UCSD-AML1 (cell line): ENCODE data around the gene MINDY4B.
"Not testable (repeated sequence)": the region's sequence is repeated elsewhere in the genome, so short reads cannot be mapped to it uniquely, and the experiment has no call there.

Source experiments
- DNase-seq: peaks from one replicate; lab custom pipeline; 2025; ENCODE audit not compliant: unreplicated experiment; lab: John Stamatoyannopoulos, UW

Gene MINDY4B

DNA sequence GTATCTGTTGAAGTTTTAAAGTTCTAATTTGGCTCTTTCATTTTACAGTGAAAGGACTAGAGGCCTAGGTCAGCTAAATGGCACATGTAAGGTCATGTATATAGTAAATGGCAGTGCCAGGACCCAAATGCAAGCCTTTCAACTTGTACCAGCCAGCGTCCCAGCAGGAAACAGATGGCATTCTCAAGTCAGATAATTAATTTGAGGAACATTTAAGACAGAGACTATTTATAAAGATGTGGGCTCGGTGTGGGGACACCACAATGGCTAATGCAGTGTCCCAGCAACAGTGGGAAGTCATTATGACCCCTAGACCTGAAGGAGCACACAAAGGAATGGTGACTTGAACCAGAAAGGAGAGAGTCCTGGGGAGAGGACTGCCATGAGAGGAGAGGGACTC lies 6.1 kb downstream of the MINDY4B start:
- no peak for DNase-seq

DNA sequence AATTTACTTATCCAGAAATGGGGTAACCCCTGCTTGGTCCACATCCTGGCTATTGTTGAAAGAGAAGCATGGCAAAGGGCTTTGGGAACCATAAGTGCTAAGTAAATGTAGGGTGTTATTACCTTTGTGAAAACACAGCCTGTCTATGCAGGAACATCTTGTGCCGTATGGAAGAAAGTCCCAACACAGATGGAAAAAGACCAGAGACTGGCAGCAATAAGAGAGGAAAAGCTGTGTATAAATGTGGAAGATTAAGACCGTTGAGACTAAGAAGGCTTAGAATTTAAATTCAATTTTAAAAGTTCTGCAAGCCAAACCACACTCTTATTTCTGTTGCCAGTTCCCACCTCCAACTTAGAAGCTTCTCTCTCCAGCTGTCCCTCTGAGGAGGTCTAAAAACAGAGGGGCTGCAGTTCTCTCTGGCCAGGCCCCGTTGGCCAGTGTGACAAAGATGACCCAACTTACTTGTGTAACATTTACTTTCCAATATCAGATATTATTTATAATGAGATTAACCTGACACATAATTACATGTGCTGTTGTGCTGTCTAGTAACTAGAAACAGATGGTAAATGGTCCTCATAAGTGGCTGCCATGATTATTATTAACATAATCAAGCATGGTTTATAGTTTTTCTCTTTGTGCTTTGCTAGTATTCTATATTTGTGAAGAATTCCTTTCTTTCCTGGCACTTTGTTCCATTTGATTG lies 7.0 kb downstream of the MINDY4B start:
- no peak for DNase-seq

GRCh38 chr3:150897592-150897991 lies 7.6 kb downstream of the MINDY4B start:
- no peak for DNase-seq

DNA sequence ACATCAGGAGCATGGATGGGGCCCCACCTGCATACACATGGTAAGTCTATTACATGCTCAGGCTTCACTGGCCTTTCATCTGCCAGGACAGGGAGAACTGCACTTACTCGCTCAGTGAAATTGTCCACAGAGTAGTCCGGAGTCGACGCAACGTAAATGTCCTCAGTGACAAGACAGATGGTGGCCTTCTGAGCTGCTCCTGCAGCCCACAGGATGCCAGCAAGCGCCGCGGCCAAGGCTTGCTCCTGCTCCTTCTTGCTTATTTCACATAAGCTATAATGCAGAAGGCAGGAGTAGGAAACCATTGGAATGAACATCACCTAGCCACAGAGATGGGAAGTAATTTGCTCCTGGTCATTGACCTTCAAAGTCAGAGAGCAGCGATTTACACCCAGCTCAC lies 14.4 kb downstream of the MINDY4B start:
- DNase-seq, result no peak

GRCh38 chr3:150890295-150890694 lies 14.9 kb downstream of the MINDY4B start:
- no peak for DNase-seq

- DNase-seq, result no peak
Measured at GRCh38 chr3:150889106-150889505, 16.1 kb downstream of the MINDY4B start.

- DNase-seq, result no peak
Measured at GRCh38 chr3:150887031-150887430, 18.2 kb downstream of the MINDY4B start.

DNA sequence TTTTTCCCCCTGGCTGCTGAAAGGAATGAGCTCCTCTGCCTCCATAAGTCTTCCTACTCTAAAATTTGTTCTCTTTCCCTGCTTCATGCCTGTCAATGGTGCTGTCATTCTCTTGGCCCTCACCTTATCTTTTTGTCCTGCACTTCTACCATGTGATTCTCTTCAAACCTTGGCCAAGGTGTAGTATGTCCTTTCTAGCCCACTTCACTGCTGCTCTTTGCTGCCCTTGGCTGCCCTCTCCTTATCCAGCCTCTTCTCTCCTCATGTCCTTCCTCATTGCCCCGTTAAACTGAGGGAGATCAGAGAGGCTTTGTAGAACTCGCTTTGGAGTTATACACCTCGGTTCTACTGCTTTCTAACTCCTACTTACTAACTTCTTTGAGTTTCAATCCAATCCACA lies 19.7 kb downstream of the MINDY4B start:
- DNase-seq, result no peak

DNA sequence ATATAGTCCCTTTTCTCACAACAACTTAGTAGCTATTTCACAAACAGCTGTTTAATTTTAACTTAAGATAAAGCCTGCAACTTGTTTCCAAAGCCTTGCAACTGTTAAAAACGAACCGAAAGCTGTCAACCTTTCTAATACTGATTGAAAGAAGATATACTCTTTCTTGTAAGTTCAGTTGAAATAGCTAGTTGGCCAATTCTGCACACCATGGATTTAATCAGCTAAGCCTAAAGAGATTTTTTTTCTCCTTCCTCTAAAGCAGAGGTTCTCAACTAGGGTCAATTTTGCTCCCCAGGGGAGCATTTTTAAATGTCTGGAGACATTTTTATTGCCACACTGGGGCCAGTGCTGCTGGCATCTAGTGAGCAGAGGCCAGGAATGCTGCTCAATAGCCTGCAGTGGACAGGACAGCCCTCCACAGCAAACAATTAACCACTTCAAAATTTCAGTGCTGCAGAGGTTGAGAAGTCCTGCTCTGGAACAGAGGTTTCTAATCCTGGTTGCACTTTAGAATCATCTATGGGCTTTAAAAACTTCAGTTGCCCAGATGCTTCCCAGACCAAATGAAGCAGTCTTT lies 26.2 kb downstream of the MINDY4B start:
- no peak for DNase-seq

DNA sequence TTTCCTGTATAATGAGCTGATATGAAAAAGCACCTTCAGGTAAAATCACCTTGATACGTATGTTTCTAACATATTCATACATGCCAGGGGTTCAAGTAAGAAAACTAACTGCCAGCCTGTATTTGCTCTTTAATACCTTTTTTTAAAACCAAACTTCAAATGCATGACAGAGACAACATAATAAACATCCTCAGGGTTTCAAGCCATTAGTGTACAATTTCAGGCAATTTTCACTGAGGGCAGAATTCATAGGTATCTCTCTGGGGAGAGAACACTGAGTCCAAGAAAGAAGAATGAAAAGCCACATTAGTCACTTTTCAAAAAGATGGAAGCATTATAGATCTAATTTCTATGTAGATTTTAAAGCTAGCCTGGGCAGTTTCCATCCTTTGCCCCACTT lies 26.9 kb downstream of the MINDY4B start:
- no peak for DNase-seq

- no peak for DNase-seq
Measured at GRCh38 chr3:150877303-150877702, 27.9 kb downstream of the MINDY4B start.

DNA sequence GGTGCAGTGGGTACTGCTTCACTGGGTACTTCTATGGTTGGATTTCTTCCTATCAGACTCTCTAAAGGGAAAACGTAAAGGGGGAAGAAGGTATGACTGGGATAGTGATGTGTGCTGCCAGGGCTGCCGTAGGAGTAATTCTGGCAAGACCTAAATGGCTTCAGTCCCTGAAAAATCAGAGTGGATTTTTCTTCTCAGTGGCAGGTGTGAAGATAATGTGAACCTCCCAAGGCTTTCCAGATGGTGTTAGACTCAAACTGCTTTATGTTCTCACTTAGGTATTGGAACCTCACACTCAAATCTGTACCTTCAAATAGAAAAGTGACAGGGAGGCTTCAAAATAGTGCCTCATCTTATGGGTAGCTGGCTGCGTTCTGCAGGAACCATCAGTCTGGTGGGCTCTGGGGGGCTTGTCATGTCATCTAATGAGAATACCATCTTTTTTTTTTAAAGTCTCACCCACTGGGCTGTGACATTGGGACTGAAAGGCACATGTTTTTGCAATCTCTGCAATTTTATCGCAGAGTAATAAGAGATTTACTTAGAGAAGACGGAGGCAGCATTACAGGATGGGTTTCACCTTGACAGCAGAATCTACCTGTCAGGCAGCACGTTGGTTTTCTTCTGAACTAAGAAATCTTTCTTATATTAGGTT lies 28.5 kb downstream of the MINDY4B start:
- DNase-seq, result no peak

GRCh38 chr3:150875548-150875947 lies 29.7 kb downstream of the MINDY4B start:
- no peak for DNase-seq

GRCh38 chr3:150874666-150875219 lies 30.5 kb downstream of the MINDY4B start:
- DNase-seq, result no peak

GRCh38 chr3:150871192-150871591 lies 34.0 kb downstream of the MINDY4B start:
- DNase-seq, result no peak

- DNase-seq, result no peak
Measured at GRCh38 chr3:150870406-150870805, 34.8 kb downstream of the MINDY4B start.

GRCh38 chr3:150868282-150868681 lies 37.0 kb downstream of the MINDY4B start:
- no peak for DNase-seq

DNA sequence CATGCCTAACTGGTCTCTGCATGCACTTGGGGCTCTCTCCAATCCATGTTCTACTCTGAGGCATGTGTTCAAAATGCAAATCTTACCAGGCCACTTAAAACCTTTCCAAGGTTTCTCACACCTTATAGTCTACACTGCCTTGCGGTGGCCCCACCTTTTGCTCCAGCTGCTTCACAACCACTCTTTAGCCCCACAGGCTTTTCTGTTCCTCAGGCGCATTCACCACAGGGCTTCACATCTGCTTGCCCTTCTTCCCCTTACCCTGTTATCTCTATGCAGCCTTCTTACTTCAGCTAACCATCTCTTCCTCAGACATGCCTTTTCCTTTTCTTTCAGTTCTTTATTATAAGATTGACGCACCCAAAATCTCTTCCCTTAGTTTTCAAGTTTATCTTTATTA lies 37.8 kb downstream of the MINDY4B start:
- DNase-seq, result no peak

GRCh38 chr3:150863921-150864320 lies 41.3 kb downstream of the MINDY4B start:
- not testable (repeated sequence) for DNase-seq

DNA sequence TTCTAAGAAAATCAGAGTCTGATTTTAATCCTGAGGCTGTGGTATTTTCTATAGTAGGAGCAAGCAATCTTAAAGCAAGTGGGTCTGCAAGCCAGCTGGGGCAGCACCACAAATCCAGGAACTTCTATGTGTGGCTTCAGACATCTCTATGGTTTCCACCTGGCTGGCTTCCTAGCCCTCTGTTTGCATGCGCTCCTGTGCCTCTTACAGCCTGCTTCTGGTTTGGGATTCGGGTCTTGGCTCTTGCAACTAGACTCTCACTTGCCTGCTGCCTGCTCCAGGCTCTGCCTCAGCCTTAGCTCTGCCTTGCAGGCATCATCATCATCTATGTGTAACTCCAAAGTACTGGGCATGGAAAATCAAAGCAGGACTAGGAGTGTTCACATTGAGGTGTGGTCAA lies 43.4 kb downstream of the MINDY4B start:
- no peak for DNase-seq

- not testable (repeated sequence) for DNase-seq
Measured at GRCh38 chr3:150857936-150858335, 47.3 kb downstream of the MINDY4B start.

DNA sequence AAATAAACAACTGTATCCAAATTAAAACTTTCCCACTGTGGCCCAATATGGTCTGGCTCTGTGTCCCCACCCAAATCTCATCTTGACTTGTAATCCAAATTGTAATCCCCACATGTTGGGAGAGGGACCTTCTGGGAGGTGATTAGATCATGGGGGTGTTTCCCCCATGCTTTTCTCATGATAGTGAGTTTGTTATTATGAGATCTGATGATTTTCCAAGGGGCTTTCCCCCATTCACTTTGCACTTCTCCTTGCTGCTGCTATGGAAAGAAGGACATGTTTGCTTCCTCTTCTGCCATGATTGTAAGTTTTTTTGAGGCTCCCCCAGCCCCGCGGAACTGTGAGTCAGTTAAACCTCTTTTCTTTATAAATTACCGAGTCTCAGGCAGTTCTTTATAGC lies 55.0 kb downstream of the MINDY4B start:
- no peak for DNase-seq
